T47D (cell line): Measurements from ENCODE around the gene PHC3.
A peak's percentile ranks its signal among the peaks of the same experiment; 100 is the strongest.
"Not testable (repeated sequence)": the region's sequence is repeated elsewhere in the genome, so short reads cannot be mapped to it uniquely, and the experiment has no call there.

Source experiments
- DNase-seq, 2 experiments: peaks; one replicate each; pipeline versions ENCODE4 v3.0.0 to v3.0.0-alpha.2; 2011 to 2012; ENCODE audit warnings: low read depth in 1 of 2, low spot score in 1 of 2
- JUND ChIP-seq: IDR thresholded peaks from 2 replicates; pipeline ENCODE4 v1.6.1; 2012; ENCODE audit warnings: low read depth
- in situ Hi-C: cut with HindIII; loops from 2 replicates; pipeline ENCODE4 v1.10.0; 2016; ENCODE audit warnings: low sequenced_read_pairs, low pct_unique_long_range_greater_than_20kb

The PHC3 gene

GRCh38 chr3:170132335-170132734 is 49.2 kb downstream of the PHC3 start:
- no peak for TF ChIP-seq JUND
- no peak for DNase-seq
- in situ Hi-C loops = no loop called here

GRCh38 chr3:170130532-170130931 is 51.0 kb downstream of the PHC3 start:
- TF ChIP-seq JUND = no peak
- in situ Hi-C loops = no loop called here

DNA sequence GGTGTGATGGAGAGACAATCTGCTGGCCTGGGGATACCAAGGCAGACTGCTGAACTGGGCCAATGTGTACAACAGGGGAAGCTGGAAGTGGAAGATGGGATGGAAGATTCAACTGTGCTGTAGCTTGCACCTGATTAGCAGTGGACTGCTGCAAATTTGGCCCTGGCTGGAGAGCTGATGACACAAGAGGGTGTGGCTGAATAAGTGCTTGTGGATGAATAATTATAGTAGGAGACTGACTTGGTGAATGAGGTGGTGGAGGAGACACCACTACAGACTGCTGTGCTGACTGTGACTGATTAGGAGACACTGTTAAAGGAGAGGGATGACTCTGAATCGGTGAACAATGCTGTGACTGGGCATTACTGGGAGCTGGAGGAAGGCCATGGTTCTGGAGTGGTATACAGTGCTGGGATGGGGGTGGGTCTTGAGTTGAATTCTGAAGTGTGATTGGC is 52.5 kb downstream of the PHC3 start:
- no peak for TF ChIP-seq JUND
- DNase-seq = no peak
- in situ Hi-C loops = no loop called here

More at GRCh38 chr3:170130532-170130931, 51.0 kb downstream of the PHC3 start:
- no peak for DNase-seq

GRCh38 chr3:170128259-170128976 is 53.1 kb downstream of the PHC3 start:
- DNase-seq = no peak
- in situ Hi-C loops = no loop called here
- TF ChIP-seq JUND = no peak

- TF ChIP-seq JUND = no peak
- peak; percentile 22 to 61 for DNase-seq
- in situ Hi-C loops = no loop called here
Observed at GRCh38 chr3:170117134-170117533, 64.4 kb downstream of the PHC3 start.

- DNase-seq, in situ Hi-C loops: not testable (repeated sequence)
Observed at GRCh38 chr3:170114165-170114564, 67.4 kb downstream of the PHC3 start.

DNA sequence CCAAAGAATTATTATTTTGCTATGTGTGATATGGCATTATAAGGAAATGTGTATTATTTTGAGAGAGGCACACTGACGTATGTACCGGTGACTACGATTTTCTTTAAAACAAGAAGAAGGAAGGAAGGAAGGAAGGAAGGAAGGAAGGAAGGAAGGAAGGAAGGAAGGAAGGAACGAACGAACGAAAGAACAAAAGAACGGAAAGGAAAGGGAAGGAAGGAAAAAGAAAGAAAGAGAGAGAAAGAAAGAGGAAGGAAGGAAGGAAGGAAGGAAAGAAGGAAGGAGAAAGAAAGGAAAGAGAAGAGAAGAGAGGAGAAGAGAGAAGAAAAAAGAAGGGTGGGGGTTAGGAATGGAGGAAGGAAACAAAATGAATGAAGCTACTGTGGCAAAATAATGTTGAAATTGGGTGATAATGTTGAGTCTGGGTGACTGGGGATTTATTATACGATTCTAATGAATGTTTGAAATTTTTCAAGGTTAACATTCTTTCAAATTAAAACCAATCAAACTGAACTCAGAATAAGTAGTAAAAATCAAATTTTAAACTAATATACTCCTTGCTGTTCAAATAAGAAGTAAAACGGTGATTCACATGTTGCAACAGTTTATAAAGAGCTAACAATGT is 70.3 kb downstream of the PHC3 start:
- no peak for TF ChIP-seq JUND
- DNase-seq = no peak
- in situ Hi-C loops = no loop called here

DNA sequence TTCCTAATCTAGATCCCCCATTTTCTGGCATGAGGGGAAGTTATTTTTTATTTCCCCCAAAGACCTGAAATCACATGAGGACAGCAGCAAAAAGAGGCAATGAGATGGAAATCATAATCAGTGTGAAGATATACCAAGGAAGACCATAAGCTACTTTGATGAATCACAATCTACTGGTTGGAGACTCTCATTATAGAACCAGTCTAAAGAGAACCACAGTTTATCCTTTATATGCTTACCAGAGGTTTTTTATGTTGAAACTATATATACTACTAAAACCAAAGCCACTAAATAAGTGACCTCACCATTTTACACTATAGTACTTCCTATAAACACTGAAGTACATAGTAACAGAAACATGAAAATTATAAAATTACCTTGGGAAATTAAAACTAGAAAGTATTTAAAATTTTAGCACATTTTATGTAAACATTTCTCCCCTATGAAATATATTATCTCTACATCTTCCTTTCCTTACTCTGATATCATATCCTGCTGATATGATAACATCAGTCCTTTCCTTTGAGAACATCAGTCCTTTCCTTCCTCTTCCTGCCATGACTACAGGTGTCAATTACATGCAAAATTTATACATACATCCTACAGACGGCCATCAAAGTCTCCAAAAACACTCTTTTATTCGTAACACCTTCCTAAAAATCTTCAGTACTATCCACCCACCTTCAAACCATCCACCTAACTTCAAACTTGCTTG is 71.8 kb downstream of the PHC3 start:
- in situ Hi-C loops = no loop called here
- no peak for TF ChIP-seq JUND

DNA sequence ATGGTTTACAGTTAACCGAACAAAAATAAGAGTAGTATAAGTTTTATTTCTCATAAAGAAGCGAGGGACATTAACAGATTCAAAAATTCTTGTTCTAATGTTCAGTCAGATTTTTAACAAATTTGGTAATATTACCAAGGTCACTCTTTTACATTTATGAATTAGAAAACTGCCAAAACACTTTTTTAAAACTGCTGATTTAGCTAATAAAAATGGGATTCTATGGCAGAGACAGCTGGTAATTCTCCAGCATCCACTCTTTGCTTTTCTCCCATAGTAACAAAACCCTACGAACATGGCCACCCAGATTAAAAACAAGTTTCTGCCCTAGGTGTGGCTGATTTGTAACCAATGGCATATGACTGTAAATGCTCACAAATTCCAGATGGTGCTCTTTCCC is 72.6 kb downstream of the PHC3 start:
- no peak for TF ChIP-seq JUND
- DNase-seq = no peak
- in situ Hi-C loops = no loop called here

More for the DNA sequence above, 71.8 kb downstream of the PHC3 start:
- no peak for DNase-seq

DNA sequence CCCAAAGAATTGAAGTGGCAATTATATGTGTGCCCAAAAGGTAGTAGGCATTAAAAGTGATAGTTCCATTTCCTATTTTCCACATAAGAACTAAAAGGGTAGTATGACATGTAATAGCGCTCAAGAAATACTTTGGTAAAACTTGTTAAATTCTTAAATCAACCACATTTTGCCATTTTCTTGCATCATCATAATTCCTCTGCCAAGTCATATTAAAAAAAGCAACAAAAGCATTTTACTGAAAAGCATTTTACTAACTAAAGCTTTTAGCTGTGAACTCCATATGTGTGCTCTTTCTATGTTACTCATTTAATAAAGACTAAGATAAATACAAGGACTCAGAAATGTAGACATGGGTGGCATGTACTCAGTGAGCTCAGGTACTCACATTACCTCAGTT is 73.6 kb downstream of the PHC3 start:
- in situ Hi-C loops = no loop called here
- TF ChIP-seq JUND = no peak
- no peak for DNase-seq

GRCh38 chr3:170102431-170102830 is 79.1 kb downstream of the PHC3 start:
- DNase-seq = no peak
- in situ Hi-C loops = no loop called here
- TF ChIP-seq JUND = no peak

GRCh38 chr3:170100944-170101343 is 80.6 kb downstream of the PHC3 start:
- TF ChIP-seq JUND = no peak
- DNase-seq = no peak
- in situ Hi-C loops = no loop called here

DNA sequence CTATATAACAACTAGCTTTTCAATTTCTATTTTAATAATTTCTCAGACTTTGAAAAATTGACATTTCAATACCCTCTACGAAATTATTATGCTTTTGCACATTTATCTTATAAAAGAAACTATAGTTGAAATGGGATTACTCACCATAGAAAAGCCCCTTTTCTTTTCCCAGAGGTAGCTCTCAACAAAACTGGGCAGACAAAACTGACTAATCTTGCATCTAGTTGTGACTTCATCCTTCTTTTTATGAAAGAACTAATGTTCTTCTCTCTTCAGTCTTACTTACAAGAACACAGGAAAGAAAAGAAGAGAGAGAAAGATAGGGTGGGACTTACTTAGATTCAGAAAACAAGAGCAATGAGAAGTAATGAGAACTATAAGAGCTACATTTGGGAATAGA is 82.8 kb downstream of the PHC3 start:
- no peak for DNase-seq
- in situ Hi-C loops = no loop called here
- no peak for TF ChIP-seq JUND
